HG03460 (cell line): ENCODE measurements around the gene CRTC3.

ENCODE experiments used
- ATAC-seq: cut with Tn5 transposase; IDR thresholded peaks from one replicate; pipeline ENCODE4 v1.9.1; 2021; ENCODE audit not compliant: unreplicated experiment

CRTC3 gene

DNA sequence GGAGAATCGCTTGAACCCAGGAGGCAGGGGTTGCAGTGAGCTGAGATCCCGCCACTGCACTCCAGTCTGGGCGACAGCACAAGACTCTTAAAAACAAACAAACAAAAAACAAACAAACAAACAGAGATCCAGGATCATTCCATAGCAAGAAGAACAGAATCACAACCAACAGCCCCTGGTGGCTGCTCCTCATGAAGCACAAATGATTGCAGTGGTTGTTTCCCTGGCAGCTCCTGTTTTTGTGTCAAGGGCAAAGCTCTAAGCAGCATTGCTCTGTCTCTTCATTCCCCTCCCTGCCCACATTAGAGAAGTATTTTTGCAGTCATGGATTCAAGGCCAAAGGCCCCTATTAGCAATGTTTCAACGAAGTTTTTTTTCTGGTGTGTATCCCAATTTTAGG lies 161.6 kb downstream of the CRTC3 start:
- no peak for ATAC-seq

- ATAC-seq: peak; percentile 61
Observed at GRCh38 chr15:90691982-90692773, 162.5 kb downstream of the CRTC3 start.
